Esophagus muscularis mucosa (tissue), 3 donors: ENCODE results near the gene FNDC11.

ENCODE experiments used
- POLR2A ChIP-seq: fragments of 450-650 bp; IDR thresholded peaks from one replicate; pipeline ENCODE4 v1.6.1; 2017; ENCODE audit warnings: antibody characterized with exemption, moderate library complexity, mild to moderate bottlenecking, low read depth
- POLR2AphosphoS5 ChIP-seq, 2 donors: sonication (generic); formaldehyde crosslinking; IDR thresholded peaks; one replicate each; pipeline ENCODE4 v1.6.1; 2017; ENCODE audit warnings: antibody characterized with exemption in 2 of 2
- TF ChIP-seq, protein P1 (sequence below), 3 experiments: fragments of 200-600 bp in 2 of 3; fragments of 450-650 bp in 1 of 3; sonication (generic) in 2 of 3; IDR thresholded peaks; one replicate each; pipeline ENCODE4 v1.5.1; 2017 to 2019; ENCODE audit warnings: antibody characterized with exemption in 3 of 3, mild to moderate bottlenecking in 2 of 3, moderate library complexity in 1 of 3

DNA sequence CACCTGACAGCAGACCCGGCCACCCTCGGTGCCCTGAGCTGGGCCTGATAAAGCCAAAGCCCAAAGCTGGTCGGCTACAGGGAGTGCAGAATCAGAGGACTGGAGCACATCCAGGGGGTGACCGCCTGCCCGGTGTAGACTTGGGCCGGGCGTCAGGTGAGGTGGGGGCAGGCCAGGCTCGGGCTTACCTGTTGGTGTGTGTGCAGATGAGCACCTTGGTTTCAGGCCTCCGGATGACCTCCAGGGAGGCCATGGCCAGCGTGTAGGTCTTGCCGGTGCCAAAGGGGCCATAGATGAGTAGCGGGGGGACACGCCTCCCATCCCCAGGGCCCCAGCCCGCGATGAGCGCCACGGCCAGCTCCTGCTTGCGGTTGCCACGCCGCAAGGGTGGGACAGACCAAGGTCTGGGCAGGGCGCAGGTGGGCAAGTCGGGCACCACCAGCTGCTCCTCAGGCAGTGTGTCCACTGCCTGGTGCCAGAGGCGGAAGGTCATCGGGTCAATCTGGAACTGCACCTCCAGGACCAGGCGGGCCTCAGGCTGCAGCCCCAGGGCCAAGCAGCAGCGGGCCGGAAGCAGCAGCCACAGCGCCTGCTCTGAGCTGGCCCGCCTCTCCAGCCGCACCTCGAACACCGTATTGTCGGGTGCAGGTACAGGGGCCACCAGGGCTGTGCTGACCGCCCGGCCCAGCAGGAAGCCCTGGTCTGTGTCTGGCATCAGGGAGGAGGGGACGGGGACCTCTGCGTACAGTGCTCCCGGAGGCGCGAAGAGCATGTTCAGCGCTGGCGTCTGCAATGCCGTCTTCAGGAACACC lies 14.4 kb downstream of the FNDC11 start:
- TF ChIP-seq, protein P1, sequence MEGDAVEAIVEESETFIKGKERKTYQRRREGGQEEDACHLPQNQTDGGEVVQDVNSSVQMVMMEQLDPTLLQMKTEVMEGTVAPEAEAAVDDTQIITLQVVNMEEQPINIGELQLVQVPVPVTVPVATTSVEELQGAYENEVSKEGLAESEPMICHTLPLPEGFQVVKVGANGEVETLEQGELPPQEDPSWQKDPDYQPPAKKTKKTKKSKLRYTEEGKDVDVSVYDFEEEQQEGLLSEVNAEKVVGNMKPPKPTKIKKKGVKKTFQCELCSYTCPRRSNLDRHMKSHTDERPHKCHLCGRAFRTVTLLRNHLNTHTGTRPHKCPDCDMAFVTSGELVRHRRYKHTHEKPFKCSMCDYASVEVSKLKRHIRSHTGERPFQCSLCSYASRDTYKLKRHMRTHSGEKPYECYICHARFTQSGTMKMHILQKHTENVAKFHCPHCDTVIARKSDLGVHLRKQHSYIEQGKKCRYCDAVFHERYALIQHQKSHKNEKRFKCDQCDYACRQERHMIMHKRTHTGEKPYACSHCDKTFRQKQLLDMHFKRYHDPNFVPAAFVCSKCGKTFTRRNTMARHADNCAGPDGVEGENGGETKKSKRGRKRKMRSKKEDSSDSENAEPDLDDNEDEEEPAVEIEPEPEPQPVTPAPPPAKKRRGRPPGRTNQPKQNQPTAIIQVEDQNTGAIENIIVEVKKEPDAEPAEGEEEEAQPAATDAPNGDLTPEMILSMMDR (IDR thresholded peaks at IDR 0.05), result no peak
- no peak for TF ChIP-seq POLR2A
- no peak for TF ChIP-seq POLR2AphosphoS5 (IDR thresholded peaks at IDR 0.05)
